MM.1S (cell line): Measurements from ENCODE around the gene BTNL8.
"Not testable (repeated sequence)": the region's sequence is repeated elsewhere in the genome, so short reads cannot be mapped to it uniquely, and the experiment has no call there.

Source experiments
- DNase-seq: peaks from one replicate; pipeline ENCODE4 v3.0.0-alpha.2; 2015
- H2AFZ ChIP-seq: fragments of 300-600 bp; sonication (generic); 2 replicates; pipeline ENCODE4 v1.6.0; 2016; ENCODE audit warnings: antibody characterized with exemption, low read length
- H3F3A ChIP-seq: fragments of 300-600 bp; sonication (generic); 2 replicates; pipeline ENCODE4 v1.6.1; 2016; ENCODE audit warnings: mild to moderate bottlenecking, antibody characterized with exemption, low read length, moderate library complexity, mixed read lengths; ENCODE audit not compliant: insufficient read depth
- H3K27ac ChIP-seq: fragments of 300-600 bp; sonication (generic); 2 replicates; pipeline ENCODE4 v1.5.1; 2016; ENCODE audit warnings: mild to moderate bottlenecking, low read length
- H3K27me3 ChIP-seq: fragments of 300-600 bp; sonication (generic); replicated peaks from 2 replicates; pipeline ENCODE4 v1.6.0; 2016; ENCODE audit warnings: low read length; ENCODE audit not compliant: insufficient read depth
- H3K36me3 ChIP-seq: fragments of 300-600 bp; sonication (generic); replicated peaks from 2 replicates; pipeline ENCODE4 v1.6.1; 2016; ENCODE audit warnings: mild to moderate bottlenecking, low read length, mixed read lengths; ENCODE audit not compliant: insufficient read depth
- H3K4me1 ChIP-seq: fragments of 300-600 bp; sonication (generic); 2 replicates; pipeline ENCODE4 v1.6.1; 2016; ENCODE audit warnings: low read length, mixed read lengths
- H3K4me2 ChIP-seq: fragments of 300-600 bp; sonication (generic); 2 replicates; pipeline ENCODE4 v1.6.0; 2016; ENCODE audit warnings: low read depth, low read length
- H3K4me3 ChIP-seq: fragments of 300-600 bp; sonication (generic); 2 replicates; pipeline ENCODE4 v1.5.1; 2016; ENCODE audit warnings: low read length, mixed read lengths
- H3K79me2 ChIP-seq: fragments of 300-600 bp; sonication (generic); 2 replicates; pipeline ENCODE4 v1.6.1; 2016; ENCODE audit warnings: mixed run types, low read length, mixed read lengths
- H3K9ac ChIP-seq: fragments of 300-600 bp; sonication (generic); 2 replicates; pipeline ENCODE4 v1.6.1; 2016; ENCODE audit warnings: low read length, mixed read lengths
- H3K9me2 ChIP-seq: fragments of 300-600 bp; sonication (generic); replicated peaks from 2 replicates; pipeline ENCODE4 v1.6.1; 2016; ENCODE audit warnings: mild to moderate bottlenecking, low read length, mixed read lengths; ENCODE audit not compliant: insufficient read depth
- H3K9me3 ChIP-seq: fragments of 300-600 bp; sonication (generic); replicated peaks from 2 replicates; pipeline ENCODE4 v1.6.1; 2016; ENCODE audit warnings: mild to moderate bottlenecking, low read length, mixed read lengths; ENCODE audit not compliant: insufficient read depth
- H4K20me1 ChIP-seq: fragments of 300-600 bp; sonication (generic); 2 replicates; pipeline ENCODE4 v1.6.1; 2016; ENCODE audit warnings: mild to moderate bottlenecking, low read length, moderate library complexity, mixed read lengths; ENCODE audit not compliant: insufficient read depth
- CTCF ChIP-seq: fragments of 300-600 bp; sonication (generic); IDR thresholded peaks from 2 replicates; pipeline ENCODE4 v1.5.1; 2016; ENCODE audit warnings: antibody characterized with exemption, low read length, mixed read lengths
- EZH2 ChIP-seq: fragments of 300-600 bp; sonication (generic); optimal IDR thresholded peaks from 2 replicates; pipeline ENCODE3; 2017; ENCODE audit warnings: low read depth, mild to moderate bottlenecking, antibody characterized with exemption, low read length, mixed read lengths
- EZH2phosphoT487 ChIP-seq: fragments of 300-600 bp; sonication (generic); IDR thresholded peaks from 2 replicates; pipeline ENCODE4 v1.6.1; 2018; ENCODE audit warnings: antibody characterized with exemption, low read length

BTNL8 gene

DNA sequence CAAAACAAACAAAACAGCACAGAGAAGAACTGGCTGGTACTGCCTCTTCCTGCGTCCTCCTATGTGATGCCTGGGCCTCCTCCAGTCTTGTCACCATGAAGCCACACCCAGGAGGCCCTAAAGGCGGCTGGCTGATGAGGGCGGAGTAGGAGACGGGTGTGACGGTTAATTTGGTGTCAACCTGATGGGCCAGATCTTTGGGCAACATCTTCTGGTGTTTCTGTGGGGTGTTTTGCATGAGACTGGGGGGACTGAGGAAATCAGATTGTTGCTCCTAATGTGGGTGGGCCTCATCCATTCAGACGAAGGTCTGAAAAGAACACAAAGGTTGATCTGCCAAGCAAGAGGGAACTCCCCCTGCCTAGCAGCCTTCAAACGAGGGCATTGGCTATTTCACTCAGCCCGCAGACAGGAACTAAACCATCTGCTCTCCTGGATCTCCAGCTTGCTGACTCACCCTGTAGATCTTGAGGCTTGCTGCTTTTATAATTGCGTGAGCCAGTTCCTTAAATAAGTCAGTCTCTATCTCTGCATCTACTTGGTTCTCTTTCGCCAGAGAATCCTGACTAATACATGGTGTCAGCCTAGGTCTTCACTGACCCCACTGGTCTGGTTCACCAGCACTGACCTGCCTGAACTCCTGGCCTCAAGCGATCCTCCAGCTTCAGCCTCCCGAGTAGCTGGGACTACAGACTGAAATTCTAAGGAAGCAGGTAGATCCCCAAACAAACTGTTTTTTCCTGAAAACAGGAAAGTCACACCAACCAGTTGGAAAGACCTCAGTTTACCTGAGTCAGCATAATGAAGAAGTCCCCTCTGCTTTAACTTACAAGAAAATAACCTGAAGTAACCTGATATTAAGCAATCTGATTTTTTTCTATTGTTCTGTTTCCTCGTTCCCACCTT, 25.1 kb upstream of the BTNL8 start:
- Histone ChIP-seq H3F3A (no peaks in the 10 kb centered on the region), H3K9ac (no peak overlapping the region), H3K4me1 (no peaks in the 10 kb centered on the region), H3K9me2 (no peaks in the 10 kb centered on the region), H2AFZ (no peak overlapping the region), H3K4me3 (no peak overlapping the region), H3K4me2 (no peak overlapping the region), H3K36me3 (no peaks in the 10 kb centered on the region), H3K9me3 (no peaks in the 10 kb centered on the region), H3K27me3 (no peaks in the 10 kb centered on the region), H4K20me1 (no peaks in the 10 kb centered on the region), H3K79me2 (no peaks in the 10 kb centered on the region), H3K27ac (no peak overlapping the region)
- TF ChIP-seq EZH2: no peak
- TF ChIP-seq CTCF: no peak
- TF ChIP-seq EZH2phosphoT487: no peak
- DNase-seq: no peak

- DNase-seq: no peak
Observed at GRCh38 chr5:180874804-180875582, 24.0 kb upstream of the BTNL8 start.

GRCh38 chr5:180875860-180876426, 23.0 kb upstream of the BTNL8 start:
- no peak overlapping the region for H2AFZ ChIP-seq
- no peaks in the 10 kb centered on the region for H3F3A ChIP-seq
- H3K79me2 ChIP-seq: no peaks in the 10 kb centered on the region
- H3K4me1 ChIP-seq: no peaks in the 10 kb centered on the region
- H3K9ac ChIP-seq: no peak overlapping the region
- H3K9me2 ChIP-seq: no peaks in the 10 kb centered on the region
- H4K20me1 ChIP-seq: no peaks in the 10 kb centered on the region
- no peak overlapping the region for H3K27ac ChIP-seq
- H3K36me3 ChIP-seq: no peaks in the 10 kb centered on the region
- no peaks in the 10 kb centered on the region for H3K27me3 ChIP-seq
- no peak for DNase-seq
- H3K9me3 ChIP-seq: no peaks in the 10 kb centered on the region
- no peak overlapping the region for H3K4me2 ChIP-seq
- no peak overlapping the region for H3K4me3 ChIP-seq
- TF ChIP-seq EZH2phosphoT487 (no peak), EZH2 (no peak), CTCF (no peak)

More at GRCh38 chr5:180874804-180875582, 24.0 kb upstream of the BTNL8 start:
- Histone ChIP-seq H3K9me2 (no peaks in the 10 kb centered on the region), H3K4me1 (no peaks in the 10 kb centered on the region), H3K27ac (no peak overlapping the region), H3K27me3 (no peaks in the 10 kb centered on the region), H3F3A (no peaks in the 10 kb centered on the region), H2AFZ (no peak overlapping the region), H3K9ac (no peak overlapping the region), H3K9me3 (no peaks in the 10 kb centered on the region), H3K36me3 (no peaks in the 10 kb centered on the region), H3K4me3 (no peak overlapping the region), H3K79me2 (no peaks in the 10 kb centered on the region), H3K4me2 (no peak overlapping the region), H4K20me1 (no peaks in the 10 kb centered on the region)
- TF ChIP-seq CTCF (no peak), EZH2 (no peak), EZH2phosphoT487 (no peak)

GRCh38 chr5:180885845-180886529, 13.0 kb upstream of the BTNL8 start:
- not testable (repeated sequence) for H3K9me3 ChIP-seq, H3K9me2 ChIP-seq, H3K4me3 ChIP-seq, H2AFZ ChIP-seq, H3K4me2 ChIP-seq, H3F3A ChIP-seq, H3K4me1 ChIP-seq, DNase-seq, H3K27ac ChIP-seq, H3K27me3 ChIP-seq, H3K79me2 ChIP-seq, H3K36me3 ChIP-seq, H3K9ac ChIP-seq, H4K20me1 ChIP-seq
